ENCODE measurements around the gene SCO2. TPM values are rescaled to one million over a fixed set of nuclear protein-coding genes. Genes with fewer than 3 reads are reported as not detected.

Gene SCO2
- total and polyA plus RNA-seq, 2 of the 13 experiments (the other 11 are each of a cell fraction or from before 2014, with no cell fraction given), result 0.32 to 3.7 TPM

DNA sequence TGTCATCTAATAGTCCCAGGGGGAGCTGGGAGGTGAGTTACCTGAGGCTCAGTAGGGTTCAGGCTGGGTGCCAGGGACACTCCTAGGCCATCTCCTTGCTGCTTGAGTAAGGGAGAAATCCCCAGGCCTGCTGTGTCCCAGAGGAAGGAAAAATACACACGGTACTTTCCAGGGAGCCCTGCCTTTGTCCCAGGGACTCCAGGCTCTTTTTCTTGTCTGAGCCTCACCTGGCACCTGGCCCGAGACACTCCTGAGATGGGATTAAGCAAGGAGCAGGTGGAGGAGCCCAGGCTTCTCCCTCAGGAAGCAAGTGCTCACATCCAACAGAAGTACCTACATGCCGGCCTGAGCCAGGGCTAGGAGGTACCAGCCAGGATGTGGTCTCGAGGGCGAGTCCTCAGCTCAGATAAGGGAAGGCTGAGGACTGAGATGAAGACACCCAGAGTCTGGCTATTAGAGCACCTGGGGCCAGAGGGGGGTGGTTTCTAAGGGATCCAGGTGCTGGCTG, 19.4 kb upstream of the SCO2 start:
- Histone ChIP-seq H3K4me3 (replicated peaks in 1 of 3; ENCODE audit: insufficient read depth in 1 of 3, low read depth in 2 of 3, low read length in 3 of 3) (no peak overlapping the region), H3K9ac (ENCODE audit: insufficient read depth, low read depth, low read length) (no peak overlapping the region), H3K27me3 (ENCODE audit: control insufficient read depth in 1 of 2, insufficient read depth in 2 of 2, low read length in 2 of 2) (peaks cover 3 to 30% of the 10 kb centered on the region in 2 experiments), H3K79me2 (ENCODE audit: insufficient read depth, low read length) (no peaks in the 10 kb centered on the region), H3K9me3 (ENCODE audit: low read length) (no peaks in the 10 kb centered on the region), H3K4me1 (ENCODE audit: insufficient read depth, low read length) (peaks cover 30% of the 10 kb centered on the region), H3K36me3 (replicated peaks in 1 of 2; ENCODE audit: control insufficient read depth in 1 of 2, insufficient read depth in 2 of 2, low read length in 2 of 2) (no peaks in the 10 kb centered on the region), H4K20me1 (ENCODE audit: insufficient read depth, low read length) (no peaks in the 10 kb centered on the region), H3K27ac (ENCODE audit: extremely low read length, insufficient read depth, low read length) (no peak overlapping the region), H2AFZ (ENCODE audit: low read length) (no peak overlapping the region), H3K4me2 (ENCODE audit: low read depth, low read length) (no peak overlapping the region)
- 17% methylated on average over 5 of the region's 5 CpGs for WGBS (ENCODE audit: low lambda C conversion rate)
- TF ChIP-seq NR2C2 (CRISPR knock-in tag; IDR thresholded peaks at IDR 0.05; ENCODE audit: borderline replicate concordance), result no peak
- no peak for TF ChIP-seq ZNF207 (IDR thresholded peaks at IDR 0.05; ENCODE audit: borderline replicate concordance)
- TF ChIP-seq GATAD1 (CRISPR knock-in tag; IDR thresholded peaks at IDR 0.05), result no peak
- TF ChIP-seq, protein P1, sequence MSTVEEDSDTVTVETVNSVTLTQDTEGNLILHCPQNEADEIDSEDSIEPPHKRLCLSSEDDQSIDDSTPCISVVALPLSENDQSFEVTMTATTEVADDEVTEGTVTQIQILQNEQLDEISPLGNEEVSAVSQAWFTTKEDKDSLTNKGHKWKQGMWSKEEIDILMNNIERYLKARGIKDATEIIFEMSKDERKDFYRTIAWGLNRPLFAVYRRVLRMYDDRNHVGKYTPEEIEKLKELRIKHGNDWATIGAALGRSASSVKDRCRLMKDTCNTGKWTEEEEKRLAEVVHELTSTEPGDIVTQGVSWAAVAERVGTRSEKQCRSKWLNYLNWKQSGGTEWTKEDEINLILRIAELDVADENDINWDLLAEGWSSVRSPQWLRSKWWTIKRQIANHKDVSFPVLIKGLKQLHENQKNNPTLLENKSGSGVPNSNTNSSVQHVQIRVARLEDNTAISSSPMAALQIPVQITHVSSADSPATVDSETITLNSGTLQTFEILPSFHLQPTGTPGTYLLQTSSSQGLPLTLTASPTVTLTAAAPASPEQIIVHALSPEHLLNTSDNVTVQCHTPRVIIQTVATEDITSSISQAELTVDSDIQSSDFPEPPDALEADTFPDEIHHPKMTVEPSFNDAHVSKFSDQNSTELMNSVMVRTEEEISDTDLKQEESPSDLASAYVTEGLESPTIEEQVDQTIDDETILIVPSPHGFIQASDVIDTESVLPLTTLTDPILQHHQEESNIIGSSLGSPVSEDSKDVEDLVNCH (CRISPR knock-in tag; IDR thresholded peaks at IDR 0.05), result no peak
- TF ChIP-seq, protein P2, sequence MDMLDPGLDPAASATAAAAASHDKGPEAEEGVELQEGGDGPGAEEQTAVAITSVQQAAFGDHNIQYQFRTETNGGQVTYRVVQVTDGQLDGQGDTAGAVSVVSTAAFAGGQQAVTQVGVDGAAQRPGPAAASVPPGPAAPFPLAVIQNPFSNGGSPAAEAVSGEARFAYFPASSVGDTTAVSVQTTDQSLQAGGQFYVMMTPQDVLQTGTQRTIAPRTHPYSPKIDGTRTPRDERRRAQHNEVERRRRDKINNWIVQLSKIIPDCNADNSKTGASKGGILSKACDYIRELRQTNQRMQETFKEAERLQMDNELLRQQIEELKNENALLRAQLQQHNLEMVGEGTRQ (IDR thresholded peaks at IDR 0.05; ENCODE audit: low read depth, low read length), result no peak
- TF ChIP-seq, protein P2 (CRISPR knock-in tag; IDR thresholded peaks at IDR 0.05; ENCODE audit: borderline replicate concordance), result no peak
- TF ChIP-seq FOXC1 (CRISPR knock-in tag; IDR thresholded peaks at IDR 0.05; ENCODE audit: borderline replicate concordance), result no peak
- TF ChIP-seq, protein P3, sequence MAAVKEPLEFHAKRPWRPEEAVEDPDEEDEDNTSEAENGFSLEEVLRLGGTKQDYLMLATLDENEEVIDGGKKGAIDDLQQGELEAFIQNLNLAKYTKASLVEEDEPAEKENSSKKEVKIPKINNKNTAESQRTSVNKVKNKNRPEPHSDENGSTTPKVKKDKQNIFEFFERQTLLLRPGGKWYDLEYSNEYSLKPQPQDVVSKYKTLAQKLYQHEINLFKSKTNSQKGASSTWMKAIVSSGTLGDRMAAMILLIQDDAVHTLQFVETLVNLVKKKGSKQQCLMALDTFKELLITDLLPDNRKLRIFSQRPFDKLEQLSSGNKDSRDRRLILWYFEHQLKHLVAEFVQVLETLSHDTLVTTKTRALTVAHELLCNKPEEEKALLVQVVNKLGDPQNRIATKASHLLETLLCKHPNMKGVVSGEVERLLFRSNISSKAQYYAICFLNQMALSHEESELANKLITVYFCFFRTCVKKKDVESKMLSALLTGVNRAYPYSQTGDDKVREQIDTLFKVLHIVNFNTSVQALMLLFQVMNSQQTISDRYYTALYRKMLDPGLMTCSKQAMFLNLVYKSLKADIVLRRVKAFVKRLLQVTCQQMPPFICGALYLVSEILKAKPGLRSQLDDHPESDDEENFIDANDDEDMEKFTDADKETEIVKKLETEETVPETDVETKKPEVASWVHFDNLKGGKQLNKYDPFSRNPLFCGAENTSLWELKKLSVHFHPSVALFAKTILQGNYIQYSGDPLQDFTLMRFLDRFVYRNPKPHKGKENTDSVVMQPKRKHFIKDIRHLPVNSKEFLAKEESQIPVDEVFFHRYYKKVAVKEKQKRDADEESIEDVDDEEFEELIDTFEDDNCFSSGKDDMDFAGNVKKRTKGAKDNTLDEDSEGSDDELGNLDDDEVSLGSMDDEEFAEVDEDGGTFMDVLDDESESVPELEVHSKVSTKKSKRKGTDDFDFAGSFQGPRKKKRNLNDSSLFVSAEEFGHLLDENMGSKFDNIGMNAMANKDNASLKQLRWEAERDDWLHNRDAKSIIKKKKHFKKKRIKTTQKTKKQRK (IDR thresholded peaks at IDR 0.05; ENCODE audit: low read length), result no peak
- no peak for TF ChIP-seq DNMT1 (CRISPR knock-in tag; IDR thresholded peaks at IDR 0.05)
- no peak for TF ChIP-seq ZFP90 (CRISPR knock-in tag; IDR thresholded peaks at IDR 0.05; ENCODE audit: borderline replicate concordance)
- TF ChIP-seq KMT2B (CRISPR knock-in tag; IDR thresholded peaks at IDR 0.05), result no peak
- TF ChIP-seq HOXA3 (CRISPR knock-in tag; IDR thresholded peaks at IDR 0.05), result no peak
- no peak for TF ChIP-seq SPEN (CRISPR knock-in tag; IDR thresholded peaks at IDR 0.05; ENCODE audit: low read depth)
- no peak for TF ChIP-seq ZNF335 (CRISPR knock-in tag; IDR thresholded peaks at IDR 0.05)
- TF ChIP-seq ZNF703 (CRISPR knock-in tag; IDR thresholded peaks at IDR 0.05; ENCODE audit: borderline replicate concordance), result no peak
- no peak for TF ChIP-seq ZNF33A (CRISPR knock-in tag; IDR thresholded peaks at IDR 0.05; ENCODE audit: borderline replicate concordance)
- FAIRE-seq (no peak), DNase-seq (ENCODE audit: low spot score) (no peak), ATAC-seq (no peak)
- intact Hi-C loops (cut with micrococcal nuclease; ENCODE audit: unreplicated experiment), result no loop called here
- ChIA-PET POLR2A (interaction anchor here (0.9 to 4.2 kb wide), 8 partner anchors 11 to 97 kb away, joined by 3 to 34 read pairs (median 8); partner anchors contain the start of genes CHKB, SCO2, SYCE3 and TYMP), CTCF (ENCODE audit: low intra/inter-chr PET ratio, low total read pairs) (no interaction called here)
- no TSS peak for BruUV-seq (replicated peaks)
- in situ Hi-C loops (cut with HindIII; ENCODE audit: extremely low pct_ligation_motif_present, low pct_unique_long_range_greater_than_20kb), result no loop called here

Data from HepG2 (cell line).